Neuron (in vitro differentiated cells): Measurements from ENCODE around the gene ARMC6.

Source experiments
- H2AFZ ChIP-seq: one replicate; pipeline ENCODE4 v1.6.1; 2013; ENCODE audit warnings: low read depth, mild to moderate bottlenecking, inconsistent platforms, low read length, moderate library complexity
- H3K27me3 ChIP-seq: one replicate; pipeline ENCODE4 v1.6.1; 2013; ENCODE audit warnings: low read length; ENCODE audit not compliant: insufficient read depth
- H3K36me3 ChIP-seq: one replicate; pipeline ENCODE4 v1.6.1; 2013; ENCODE audit warnings: low read length; ENCODE audit not compliant: insufficient read depth
- H3K4me1 ChIP-seq: one replicate; pipeline ENCODE4 v1.6.1; 2013; ENCODE audit warnings: low read length; ENCODE audit not compliant: insufficient read depth
- H3K4me3 ChIP-seq: 2 replicates; pipeline ENCODE4 v1.5.1; 2013; ENCODE audit warnings: mild to moderate bottlenecking, low read length, moderate library complexity
- H3K9me3 ChIP-seq: one replicate; pipeline ENCODE4 v1.6.1; 2013; ENCODE audit warnings: low read length

The ARMC6 gene

GRCh38 chr19:19028526-19028925 lies 4.9 kb upstream of the ARMC6 start:
- Histone ChIP-seq H3K4me3 (no peak overlapping the region), H2AFZ (no peak overlapping the region), H3K36me3 (peaks cover 66% of the 10 kb centered on the region), H3K9me3 (no peaks in the 10 kb centered on the region), H3K27me3 (no peaks in the 10 kb centered on the region), H3K4me1 (peaks cover 7% of the 10 kb centered on the region)

- Histone ChIP-seq H3K4me3 (peak overlapping the region; percentile 61), H3K9me3 (no peaks in the 10 kb centered on the region), H2AFZ (no peak overlapping the region), H3K4me1 (peaks cover 11% of the 10 kb centered on the region), H3K27me3 (no peaks in the 10 kb centered on the region), H3K36me3 (peaks cover 32% of the 10 kb centered on the region)
Observed at GRCh38 chr19:19031891-19032290, 1.5 kb upstream of the ARMC6 start.

DNA sequence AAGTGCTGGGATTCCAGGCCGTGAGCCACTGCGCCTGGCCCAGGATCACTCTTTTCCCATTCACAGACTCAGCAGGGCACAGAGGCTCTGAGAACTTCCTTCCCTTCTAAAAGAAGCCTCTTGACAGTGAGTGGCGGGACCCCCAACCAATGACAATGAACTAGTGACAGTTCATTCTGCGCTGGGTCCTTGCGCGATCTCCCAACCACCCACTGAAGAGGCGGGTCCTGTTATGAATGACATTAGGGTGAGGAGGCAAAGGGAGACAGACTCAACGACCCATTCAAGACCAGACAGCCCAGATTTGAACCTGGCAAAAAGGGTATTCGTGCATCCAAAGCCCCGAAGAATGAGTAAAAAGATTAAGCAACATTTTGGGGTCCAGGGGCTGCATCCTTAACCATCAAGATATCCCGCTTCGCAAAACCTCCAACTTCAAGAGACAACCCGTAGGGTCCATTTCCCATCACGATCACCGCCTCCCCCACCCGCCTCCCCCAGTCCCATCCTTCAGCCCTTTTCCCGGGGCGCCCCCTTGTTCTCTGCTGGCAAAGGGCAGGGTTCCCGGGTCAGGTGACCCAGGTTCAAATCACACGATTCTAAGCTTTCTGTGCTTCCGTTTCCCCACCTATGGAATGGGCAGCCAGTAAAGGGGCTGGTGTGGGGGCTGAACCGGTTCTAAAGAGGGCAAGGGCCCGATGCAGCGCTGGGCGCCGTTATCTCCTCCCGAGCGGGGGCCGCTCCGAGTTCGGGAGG lies 805 bp upstream of the ARMC6 start:
- Histone ChIP-seq H3K4me3 (peak overlapping the region; percentile 61), H3K36me3 (peaks cover 32% of the 10 kb centered on the region), H2AFZ (peak overlapping the region; percentile 71), H3K27me3 (no peaks in the 10 kb centered on the region), H3K9me3 (peaks cover 2% of the 10 kb centered on the region), H3K4me1 (peaks cover 11% of the 10 kb centered on the region)

DNA sequence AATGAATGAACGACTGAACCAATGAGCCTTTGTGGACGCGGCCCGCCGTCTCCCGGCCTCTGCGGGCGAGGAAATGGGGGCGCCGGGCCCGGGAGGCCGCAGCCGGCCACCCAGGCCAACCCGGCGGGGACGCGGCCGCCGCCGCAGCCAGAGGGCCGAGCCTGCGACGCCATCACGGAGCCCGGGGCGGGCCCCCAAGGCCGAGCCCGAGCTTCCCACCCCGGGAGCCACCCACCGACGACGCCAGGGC lies 302 bp upstream of the ARMC6 start:
- peak overlapping the region; percentile 71 for H2AFZ ChIP-seq
- peaks cover 31% of the 10 kb centered on the region for H3K36me3 ChIP-seq
- peak overlapping the region; percentile 61 for H3K4me3 ChIP-seq
- H3K4me1 ChIP-seq: peaks cover 11% of the 10 kb centered on the region
- peaks cover 6% of the 10 kb centered on the region for H3K9me3 ChIP-seq
- no peaks in the 10 kb centered on the region for H3K27me3 ChIP-seq

GRCh38 chr19:19034204-19034624 lies 811 bp downstream of the ARMC6 start:
- peaks cover 9% of the 10 kb centered on the region for H3K9me3 ChIP-seq
- H2AFZ ChIP-seq: peak overlapping the region; percentile 91
- no peaks in the 10 kb centered on the region for H3K27me3 ChIP-seq
- H3K4me3 ChIP-seq: peak overlapping the region; percentile 61
- peaks cover 11% of the 10 kb centered on the region for H3K4me1 ChIP-seq
- H3K36me3 ChIP-seq: peaks cover 29% of the 10 kb centered on the region

GRCh38 chr19:19039901-19040300 lies 6.5 kb downstream of the ARMC6 start:
- no peaks in the 10 kb centered on the region for H3K4me1 ChIP-seq
- H3K27me3 ChIP-seq: no peaks in the 10 kb centered on the region
- peaks cover 9% of the 10 kb centered on the region for H3K9me3 ChIP-seq
- no peak overlapping the region for H3K4me3 ChIP-seq
- peaks cover 47% of the 10 kb centered on the region for H3K36me3 ChIP-seq
- no peak overlapping the region for H2AFZ ChIP-seq

DNA sequence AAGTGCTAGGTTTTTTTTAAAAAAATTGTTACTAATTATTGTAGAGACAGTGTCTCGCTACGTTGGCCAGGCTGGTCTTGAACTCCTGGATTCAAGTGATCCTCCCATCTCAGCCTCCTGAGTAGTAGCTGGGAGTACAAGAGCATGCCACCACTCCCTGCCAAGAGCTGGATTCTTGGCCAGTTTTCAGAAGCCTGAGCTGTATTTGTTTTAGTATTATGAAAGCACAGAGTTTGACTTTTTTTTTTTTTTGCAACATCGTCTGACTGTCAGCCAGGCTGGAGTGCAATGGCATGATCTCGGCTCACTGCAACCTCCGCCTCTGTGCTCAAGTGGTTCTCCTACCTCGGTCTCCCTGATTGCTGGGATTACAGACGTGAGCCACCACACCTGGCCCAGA lies 7.0 kb downstream of the ARMC6 start:
- Histone ChIP-seq H2AFZ (no peak overlapping the region), H3K27me3 (no peaks in the 10 kb centered on the region), H3K4me1 (no peaks in the 10 kb centered on the region), H3K36me3 (peaks cover 47% of the 10 kb centered on the region), H3K9me3 (peaks cover 9% of the 10 kb centered on the region), H3K4me3 (no peak overlapping the region)

DNA sequence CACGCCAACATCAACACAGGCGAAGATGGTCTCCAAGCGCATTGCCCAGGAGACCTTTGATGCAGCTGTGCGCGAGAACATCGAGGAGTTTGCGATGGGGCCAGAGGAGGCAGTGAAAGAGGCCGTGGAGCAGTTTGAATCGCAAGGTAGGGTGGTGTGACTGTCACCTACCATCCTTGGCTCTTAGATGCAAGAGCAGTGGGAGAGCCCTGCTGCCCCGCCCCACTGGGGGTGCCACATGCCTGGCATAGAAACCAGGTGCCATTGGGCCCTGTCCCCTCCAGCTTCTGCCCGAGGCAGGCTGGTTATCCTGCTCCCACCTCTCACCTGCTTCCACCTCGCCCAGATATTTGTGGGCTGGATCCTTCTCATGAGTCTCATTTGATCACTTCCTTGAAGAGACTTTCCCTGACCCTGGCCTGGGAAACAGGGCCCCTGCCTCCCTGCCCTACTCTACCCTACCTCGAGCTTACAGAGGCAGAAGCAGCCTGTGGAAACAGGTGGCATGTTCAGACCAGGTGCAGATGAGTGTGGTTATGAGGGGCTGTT lies 9.4 kb downstream of the ARMC6 start:
- Histone ChIP-seq H3K27me3 (no peaks in the 10 kb centered on the region), H3K9me3 (peaks cover 5% of the 10 kb centered on the region), H2AFZ (no peak overlapping the region), H3K4me3 (no peak overlapping the region), H3K36me3 (peaks cover 50% of the 10 kb centered on the region), H3K4me1 (no peaks in the 10 kb centered on the region)

DNA sequence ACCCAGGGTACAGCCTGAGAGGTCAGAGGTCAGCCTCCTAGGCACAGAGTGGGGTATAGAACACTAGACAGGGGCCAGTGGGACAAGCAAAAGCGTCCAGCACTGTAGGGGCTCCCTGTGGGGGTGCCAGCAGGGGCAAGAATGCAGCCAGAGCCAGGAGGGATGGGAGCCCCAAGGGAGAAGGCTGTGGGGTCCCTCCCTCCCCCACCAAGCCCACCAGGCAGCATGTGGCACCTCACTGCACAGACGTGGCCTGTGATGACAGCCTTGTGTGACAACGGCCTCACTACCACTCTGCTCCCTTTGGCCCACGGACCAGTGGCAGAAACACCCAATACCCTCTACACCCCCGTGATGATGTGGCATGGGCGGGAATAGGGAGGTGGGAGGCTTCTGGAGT lies 10.1 kb downstream of the ARMC6 start:
- Histone ChIP-seq H3K4me3 (no peak overlapping the region), H3K9me3 (no peaks in the 10 kb centered on the region), H3K27me3 (no peaks in the 10 kb centered on the region), H3K4me1 (no peaks in the 10 kb centered on the region), H3K36me3 (peaks cover 48% of the 10 kb centered on the region), H2AFZ (no peak overlapping the region)

- H3K4me1 ChIP-seq: no peaks in the 10 kb centered on the region
- no peak overlapping the region for H3K4me3 ChIP-seq
- no peak overlapping the region for H2AFZ ChIP-seq
- no peaks in the 10 kb centered on the region for H3K9me3 ChIP-seq
- H3K36me3 ChIP-seq: peaks cover 48% of the 10 kb centered on the region
- H3K27me3 ChIP-seq: no peaks in the 10 kb centered on the region
Observed at GRCh38 chr19:19043881-19044280, 10.5 kb downstream of the ARMC6 start.

DNA sequence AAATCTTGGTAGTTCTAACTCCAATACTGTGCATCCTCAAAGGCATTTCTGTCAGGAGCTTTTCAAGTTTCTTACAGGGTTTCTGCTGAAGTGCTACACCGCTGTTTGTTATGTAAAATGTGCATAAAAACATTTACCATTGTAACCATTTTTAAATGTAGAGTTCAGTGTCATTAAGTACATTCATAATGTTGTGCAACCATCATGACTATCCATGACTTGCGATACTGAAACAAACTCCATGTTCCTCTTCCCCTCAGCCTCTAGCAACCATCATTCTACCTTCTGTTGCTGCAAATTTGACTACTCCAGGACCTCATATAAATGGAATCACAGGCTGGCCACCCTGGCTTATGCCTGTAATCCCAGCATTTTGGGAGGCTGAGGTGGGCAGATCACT lies 16.0 kb downstream of the ARMC6 start:
- Histone ChIP-seq H2AFZ (no peak overlapping the region), H3K4me3 (no peak overlapping the region), H3K4me1 (no peaks in the 10 kb centered on the region), H3K9me3 (no peaks in the 10 kb centered on the region), H3K36me3 (peaks cover 53% of the 10 kb centered on the region), H3K27me3 (no peaks in the 10 kb centered on the region)

GRCh38 chr19:19050104-19050503 lies 16.7 kb downstream of the ARMC6 start:
- no peaks in the 10 kb centered on the region for H3K27me3 ChIP-seq
- no peak overlapping the region for H3K4me3 ChIP-seq
- no peak overlapping the region for H2AFZ ChIP-seq
- peaks cover 57% of the 10 kb centered on the region for H3K36me3 ChIP-seq
- no peaks in the 10 kb centered on the region for H3K9me3 ChIP-seq
- no peaks in the 10 kb centered on the region for H3K4me1 ChIP-seq

GRCh38 chr19:19050731-19051130 lies 17.3 kb downstream of the ARMC6 start:
- Histone ChIP-seq H3K9me3 (no peaks in the 10 kb centered on the region), H3K4me3 (no peak overlapping the region), H3K36me3 (peaks cover 62% of the 10 kb centered on the region), H3K4me1 (no peaks in the 10 kb centered on the region), H2AFZ (no peak overlapping the region), H3K27me3 (no peaks in the 10 kb centered on the region)
